ENCODE results near the gene CD5L.

The CD5L gene

DNA sequence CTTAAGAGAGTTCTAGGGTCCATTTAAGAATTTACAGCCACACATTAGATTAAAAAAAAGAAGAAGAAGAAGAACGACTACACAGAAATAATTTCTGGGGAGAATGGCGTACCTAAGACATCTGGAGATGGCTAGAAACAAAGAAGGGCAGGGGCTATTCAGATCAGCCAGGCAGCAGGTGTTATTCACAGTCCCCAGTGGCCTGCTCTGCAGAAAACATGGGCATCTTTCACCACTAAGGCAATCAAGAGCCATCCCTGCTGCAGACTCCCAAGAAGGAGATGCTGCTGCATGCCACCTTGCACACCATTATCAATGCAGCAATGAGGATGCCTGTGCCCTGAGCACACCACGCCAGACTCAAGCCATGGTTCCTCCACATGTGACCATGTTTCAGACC, 56.8 kb downstream of the CD5L start:
- TF ChIP-seq, protein P1, sequence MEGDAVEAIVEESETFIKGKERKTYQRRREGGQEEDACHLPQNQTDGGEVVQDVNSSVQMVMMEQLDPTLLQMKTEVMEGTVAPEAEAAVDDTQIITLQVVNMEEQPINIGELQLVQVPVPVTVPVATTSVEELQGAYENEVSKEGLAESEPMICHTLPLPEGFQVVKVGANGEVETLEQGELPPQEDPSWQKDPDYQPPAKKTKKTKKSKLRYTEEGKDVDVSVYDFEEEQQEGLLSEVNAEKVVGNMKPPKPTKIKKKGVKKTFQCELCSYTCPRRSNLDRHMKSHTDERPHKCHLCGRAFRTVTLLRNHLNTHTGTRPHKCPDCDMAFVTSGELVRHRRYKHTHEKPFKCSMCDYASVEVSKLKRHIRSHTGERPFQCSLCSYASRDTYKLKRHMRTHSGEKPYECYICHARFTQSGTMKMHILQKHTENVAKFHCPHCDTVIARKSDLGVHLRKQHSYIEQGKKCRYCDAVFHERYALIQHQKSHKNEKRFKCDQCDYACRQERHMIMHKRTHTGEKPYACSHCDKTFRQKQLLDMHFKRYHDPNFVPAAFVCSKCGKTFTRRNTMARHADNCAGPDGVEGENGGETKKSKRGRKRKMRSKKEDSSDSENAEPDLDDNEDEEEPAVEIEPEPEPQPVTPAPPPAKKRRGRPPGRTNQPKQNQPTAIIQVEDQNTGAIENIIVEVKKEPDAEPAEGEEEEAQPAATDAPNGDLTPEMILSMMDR (conservative IDR thresholded peaks at IDR 0.05; ENCODE audit: low read length) = no peak
- no peak for DNase-seq (ENCODE audit: low read depth)
- H3K4me3 ChIP-seq (ENCODE audit: low read length) = no peak overlapping the region

DNA sequence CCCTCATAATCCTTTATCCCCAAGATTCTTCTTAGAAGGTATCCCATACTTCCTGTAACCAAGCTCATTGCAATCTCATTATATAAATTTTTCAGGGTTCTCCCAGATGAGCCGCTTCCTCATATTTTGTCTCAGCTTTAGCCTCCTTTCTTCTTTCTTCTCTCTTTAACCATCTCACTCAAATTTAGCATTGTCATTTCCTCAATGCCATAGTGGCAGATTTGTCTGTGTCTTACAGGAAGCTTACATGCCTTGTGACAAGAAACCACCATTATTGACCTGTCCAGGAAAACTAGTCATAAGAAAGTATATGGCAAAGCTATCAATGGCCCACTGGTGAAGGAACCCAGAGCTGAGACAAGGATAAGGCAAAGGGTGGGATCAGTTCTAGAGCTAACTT, 58.7 kb downstream of the CD5L start:
- TF ChIP-seq, protein P1 (conservative IDR thresholded peaks at IDR 0.05; ENCODE audit: low read length) = no peak
- no peak overlapping the region for H3K4me3 ChIP-seq (ENCODE audit: low read length)
- no peak for DNase-seq (ENCODE audit: low read depth)

DNA sequence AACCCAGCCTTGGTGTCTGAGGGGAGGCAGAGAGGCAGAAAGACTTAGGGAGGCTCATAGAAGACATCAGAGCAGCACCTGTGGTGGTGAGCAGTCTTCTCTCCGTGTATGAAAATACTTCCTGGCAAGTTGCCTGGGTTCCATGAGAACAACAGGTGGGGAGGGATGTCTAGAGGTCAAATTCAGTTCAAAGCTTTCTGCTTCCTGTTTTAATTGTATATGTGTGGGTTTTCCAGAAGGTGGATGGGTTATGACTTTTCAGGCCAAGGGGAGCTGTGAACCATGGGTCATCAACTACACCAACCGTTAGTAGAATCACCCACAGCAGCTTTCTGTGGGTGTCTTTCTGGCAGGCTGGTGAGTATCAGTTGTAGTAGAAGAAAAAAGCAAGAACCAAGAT, 60.6 kb downstream of the CD5L start:
- DNase-seq (ENCODE audit: low read depth) = no peak
- TF ChIP-seq, protein P1 (conservative IDR thresholded peaks at IDR 0.05; ENCODE audit: low read length) = no peak

More for the DNA sequence above, 60.6 kb downstream of the CD5L start:
- H3K4me3 ChIP-seq (ENCODE audit: low read length) = no peak overlapping the region

Measured in AG10803 (cell line).